ENCODE measurements around the gene PLOD1. TPM values are rescaled to one million over a fixed set of nuclear protein-coding genes. Genes with fewer than 3 reads are reported as not detected.

PLOD1 gene
- total and polyA plus RNA-seq, 2 experiments from 2014 or later, result 22.4 to 62.9 TPM

DNA sequence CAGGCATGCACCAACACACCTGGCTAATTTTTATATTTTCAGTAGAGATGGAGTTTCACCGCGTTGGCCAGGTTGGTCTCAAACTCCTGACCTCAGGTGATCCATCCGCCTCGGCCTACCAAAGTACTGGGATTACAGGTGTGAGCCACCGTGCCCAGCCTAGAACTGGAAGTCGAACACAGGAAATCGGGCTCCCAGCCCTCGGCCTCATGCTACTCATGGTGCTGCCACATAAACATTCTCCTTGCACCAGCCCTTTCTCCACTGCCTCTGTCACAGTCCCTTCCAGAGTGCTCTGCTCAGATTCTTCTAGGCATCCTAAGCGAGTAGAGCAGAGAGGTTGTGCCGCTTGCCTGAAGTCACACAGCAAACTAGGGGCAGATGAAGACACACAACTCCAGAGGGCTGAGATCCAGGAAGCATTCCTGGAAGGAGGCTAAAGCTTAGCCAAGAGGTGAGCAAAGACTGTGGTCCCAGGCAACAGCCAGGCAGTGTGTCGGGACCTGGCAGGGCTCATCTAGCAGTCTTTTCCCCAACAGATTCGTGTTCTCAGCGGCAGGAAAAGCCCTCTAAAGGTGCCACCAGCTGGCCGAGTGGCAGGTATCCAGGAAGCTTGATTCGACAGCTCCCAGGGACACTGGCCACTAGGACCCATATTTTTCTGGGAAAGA lies 46.2 kb upstream of the PLOD1 start (continued):
- no peak for TF ChIP-seq ZNF462 (CRISPR knock-in tag; IDR thresholded peaks at IDR 0.05)
- TF ChIP-seq ETS1 (IDR thresholded peaks at IDR 0.05), result no peak
- TF ChIP-seq EZH2 (IDR thresholded peaks at IDR 0.05; ENCODE audit: low read depth, unreplicated experiment), result no peak
- no peak for TF ChIP-seq JUNB (IDR thresholded peaks at IDR 0.05; ENCODE audit: unreplicated experiment)
- TF ChIP-seq CTCF (conservative IDR thresholded peaks at IDR 0.05; ENCODE audit: low read depth in 2 of 2), result no peak
- no peak for TF ChIP-seq ZNF331 (CRISPR knock-in tag; IDR thresholded peaks at IDR 0.05; ENCODE audit: low read depth)
- TF ChIP-seq STAT1 (IDR thresholded peaks at IDR 0.05; ENCODE audit: unreplicated experiment), result no peak
- no peak for TF ChIP-seq POLR2AphosphoS5 (IDR thresholded peaks at IDR 0.05; ENCODE audit: low read depth)
- no peak for TF ChIP-seq ZNF114 (CRISPR knock-in tag; IDR thresholded peaks at IDR 0.05)
